ENCODE results near the gene RAD23B.
A peak's percentile ranks its signal among the peaks of the same experiment; 100 is the strongest.

Gene RAD23B

DNA sequence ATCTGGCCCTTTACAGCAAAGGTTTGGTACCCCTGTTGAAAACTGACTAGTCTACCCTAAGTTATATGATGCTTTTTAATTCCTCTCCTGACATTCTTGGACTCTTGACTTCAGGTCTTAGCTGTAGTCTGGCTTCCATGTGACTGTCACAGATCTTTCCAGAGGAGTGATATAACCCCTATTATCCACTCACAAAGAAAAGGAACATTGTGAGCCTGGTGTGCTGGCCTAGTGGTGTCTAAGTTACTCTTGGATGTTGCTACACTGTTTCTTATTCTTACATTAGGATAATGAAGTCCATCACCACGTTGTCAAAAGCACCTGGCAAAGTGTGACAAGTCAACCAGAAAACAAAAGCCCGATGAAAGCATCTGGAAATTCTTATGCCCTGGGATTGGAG, 49.8 kb downstream of the RAD23B start:
- H3K4me3 ChIP-seq (ENCODE audit: low read length), result no peak overlapping the region
- DNase-seq (ENCODE audit: low read depth), result no peak
- TF ChIP-seq, protein P1, sequence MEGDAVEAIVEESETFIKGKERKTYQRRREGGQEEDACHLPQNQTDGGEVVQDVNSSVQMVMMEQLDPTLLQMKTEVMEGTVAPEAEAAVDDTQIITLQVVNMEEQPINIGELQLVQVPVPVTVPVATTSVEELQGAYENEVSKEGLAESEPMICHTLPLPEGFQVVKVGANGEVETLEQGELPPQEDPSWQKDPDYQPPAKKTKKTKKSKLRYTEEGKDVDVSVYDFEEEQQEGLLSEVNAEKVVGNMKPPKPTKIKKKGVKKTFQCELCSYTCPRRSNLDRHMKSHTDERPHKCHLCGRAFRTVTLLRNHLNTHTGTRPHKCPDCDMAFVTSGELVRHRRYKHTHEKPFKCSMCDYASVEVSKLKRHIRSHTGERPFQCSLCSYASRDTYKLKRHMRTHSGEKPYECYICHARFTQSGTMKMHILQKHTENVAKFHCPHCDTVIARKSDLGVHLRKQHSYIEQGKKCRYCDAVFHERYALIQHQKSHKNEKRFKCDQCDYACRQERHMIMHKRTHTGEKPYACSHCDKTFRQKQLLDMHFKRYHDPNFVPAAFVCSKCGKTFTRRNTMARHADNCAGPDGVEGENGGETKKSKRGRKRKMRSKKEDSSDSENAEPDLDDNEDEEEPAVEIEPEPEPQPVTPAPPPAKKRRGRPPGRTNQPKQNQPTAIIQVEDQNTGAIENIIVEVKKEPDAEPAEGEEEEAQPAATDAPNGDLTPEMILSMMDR (conservative IDR thresholded peaks at IDR 0.05; ENCODE audit: low read length), result no peak

DNA sequence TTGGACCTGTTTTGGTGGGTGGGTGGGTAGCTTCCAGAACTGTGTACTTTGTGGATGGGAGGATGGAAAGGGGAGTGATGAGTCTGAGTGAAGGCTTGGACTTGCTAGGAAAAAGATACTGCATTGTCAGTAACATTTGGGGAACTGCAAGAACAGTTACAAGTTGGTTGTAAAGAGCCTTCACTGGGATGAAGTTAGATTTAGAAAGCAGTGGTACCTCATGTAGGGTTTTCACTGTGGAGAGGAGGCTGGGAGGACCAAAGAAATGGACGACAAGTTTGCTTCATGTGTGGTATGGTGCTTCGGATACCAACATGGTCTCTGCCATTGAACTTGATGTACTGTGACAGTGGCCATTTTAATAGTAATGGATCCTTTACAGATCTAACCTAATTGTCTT, 50.3 kb downstream of the RAD23B start:
- no peak for DNase-seq (ENCODE audit: low read depth)
- H3K4me3 ChIP-seq (ENCODE audit: low read length), result no peak overlapping the region
- TF ChIP-seq, protein P1 (conservative IDR thresholded peaks at IDR 0.05; ENCODE audit: low read length), result no peak

GRCh38 chr9:107334103-107334776, 51.2 kb downstream of the RAD23B start:
- TF ChIP-seq, protein P1 (conservative IDR thresholded peaks at IDR 0.05; ENCODE audit: low read length), result no peak
- no peak for DNase-seq (ENCODE audit: low read depth)
- no peak overlapping the region for H3K4me3 ChIP-seq (ENCODE audit: low read length)

GRCh38 chr9:107335331-107335730, 52.3 kb downstream of the RAD23B start:
- TF ChIP-seq, protein P1 (conservative IDR thresholded peaks at IDR 0.05; ENCODE audit: low read length), result no peak

DNA sequence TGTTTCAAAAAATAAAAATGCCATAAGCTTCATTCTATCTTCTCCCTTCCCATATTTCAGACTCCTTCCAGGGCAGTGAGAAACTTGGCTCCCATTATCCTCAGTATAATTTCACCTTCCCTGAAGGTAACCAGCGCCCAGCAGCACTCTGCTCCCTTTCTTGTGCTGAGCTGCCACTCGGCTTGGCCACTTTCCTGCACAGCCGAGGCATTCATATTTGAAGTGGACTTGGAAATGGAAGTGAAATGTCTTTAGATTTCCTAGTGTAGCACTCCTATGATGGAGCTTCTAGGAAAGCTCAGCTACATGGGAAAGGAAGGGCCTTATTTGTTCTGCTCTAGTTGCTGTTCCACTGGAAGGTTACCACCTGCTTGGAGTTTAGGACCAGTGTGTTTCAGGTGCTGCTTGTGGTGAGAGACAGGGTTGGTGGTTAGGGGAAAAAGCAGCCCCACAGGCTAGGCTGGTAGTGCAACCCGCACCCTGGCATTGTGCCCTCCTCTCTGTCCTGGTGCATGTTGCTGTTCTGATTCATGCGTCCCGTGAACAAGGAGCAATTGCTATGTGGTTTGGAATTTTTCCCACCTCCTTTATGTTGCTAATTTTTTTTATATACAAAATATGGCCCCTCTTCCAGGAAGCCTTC, 53.8 kb downstream of the RAD23B start:
- TF ChIP-seq, protein P1 (conservative IDR thresholded peaks at IDR 0.05; ENCODE audit: low read length), result no peak
- DNase-seq (ENCODE audit: low read depth), result peak; percentile 80
- H3K4me3 ChIP-seq (ENCODE audit: low read length), result no peak overlapping the region

More at GRCh38 chr9:107335331-107335730, 52.3 kb downstream of the RAD23B start:
- no peak overlapping the region for H3K4me3 ChIP-seq (ENCODE audit: low read length)
- DNase-seq (ENCODE audit: low read depth), result no peak

DNA sequence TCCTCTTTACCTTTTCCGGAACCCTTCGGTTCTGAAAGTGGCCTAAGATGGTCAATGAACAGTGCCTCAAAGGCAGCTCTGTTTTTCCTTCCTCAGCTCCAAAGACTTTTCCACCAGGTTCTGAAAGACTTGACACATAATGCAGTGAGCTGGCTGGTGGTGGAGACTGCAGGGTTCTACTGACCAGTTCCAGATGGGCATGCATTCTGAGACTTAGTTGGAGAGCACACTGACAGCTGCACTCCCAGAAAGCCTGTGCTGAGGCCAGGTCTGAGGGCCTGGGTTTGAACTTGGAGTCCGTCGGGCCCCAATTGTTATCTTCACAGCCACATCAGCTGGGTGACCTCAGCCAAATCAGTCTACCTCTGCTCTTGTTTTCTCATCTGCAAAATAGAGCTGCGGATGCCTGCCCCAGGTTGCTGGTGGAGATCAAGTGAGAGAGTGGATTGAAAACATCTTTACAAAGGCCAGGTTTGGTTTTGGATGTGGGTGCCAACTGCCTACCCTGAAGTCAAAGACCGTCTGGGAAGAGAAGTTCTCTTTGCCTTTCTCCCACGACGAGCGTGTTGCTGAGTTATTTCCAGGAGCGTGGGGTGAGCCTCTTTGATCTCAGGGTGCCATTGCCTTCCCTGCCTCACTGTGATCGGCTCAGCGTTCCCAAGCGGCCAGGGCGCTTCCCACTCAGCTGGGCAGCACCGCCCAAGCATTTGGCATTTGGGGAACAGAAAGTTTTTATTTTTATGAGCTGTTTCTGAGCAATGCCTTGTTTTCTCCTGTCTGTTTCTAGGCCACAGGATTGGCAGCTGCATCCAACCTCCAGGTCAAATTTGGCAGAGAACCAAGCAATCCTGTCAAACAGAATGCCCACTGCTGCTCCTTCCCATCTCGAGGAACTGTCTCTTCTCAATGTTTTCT, 54.9 kb downstream of the RAD23B start:
- H3K4me3 ChIP-seq (ENCODE audit: low read length), result no peak overlapping the region
- DNase-seq (ENCODE audit: low read depth), result peak; percentile 62
- TF ChIP-seq, protein P1 (conservative IDR thresholded peaks at IDR 0.05; ENCODE audit: low read length), result no peak
